HUES6 (cell line): Measurements from ENCODE around the gene CATSPERE.
"Not testable (repeated sequence)": the region's sequence is repeated elsewhere in the genome, so short reads cannot be mapped to it uniquely, and the experiment has no call there.

Experiments
- H3K27ac ChIP-seq: 2 replicates; pipeline ENCODE4 v1.7.0; 2013; ENCODE audit warnings: low read depth, mild to moderate bottlenecking, low read length, inconsistent platforms
- H3K27me3 ChIP-seq: 2 replicates; pipeline ENCODE4 v1.6.1; 2013; ENCODE audit warnings: low read length; ENCODE audit not compliant: control insufficient read depth, insufficient read depth
- H3K36me3 ChIP-seq: 2 replicates; pipeline ENCODE4 v1.6.1; 2013; ENCODE audit warnings: low read length; ENCODE audit not compliant: control insufficient read depth, insufficient read depth
- H3K4me1 ChIP-seq: 2 replicates; pipeline ENCODE4 v1.6.1; 2013; ENCODE audit warnings: low read length; ENCODE audit not compliant: control insufficient read depth, insufficient read depth
- H3K4me3 ChIP-seq: 2 replicates; pipeline ENCODE4 v1.5.1; 2013; ENCODE audit warnings: low read depth, low read length
- H3K9ac ChIP-seq: one replicate; pipeline ENCODE4 v1.6.1; 2013; ENCODE audit warnings: mild to moderate bottlenecking, low read length
- H3K9me3 ChIP-seq: 2 replicates; pipeline ENCODE4 v1.6.1; 2013; ENCODE audit warnings: low read depth, low read length; ENCODE audit not compliant: control insufficient read depth, insufficient read depth

CATSPERE gene

GRCh38 chr1:244552336-244552735 lies 91.3 kb downstream of the CATSPERE start:
- Histone ChIP-seq H3K9ac (no peak overlapping the region), H3K27me3 (no peaks in the 10 kb centered on the region), H3K4me3 (no peak overlapping the region), H3K36me3 (no peaks in the 10 kb centered on the region), H3K9me3 (peaks cover 14% of the 10 kb centered on the region; the same call in 1 of the 2 replicates), H3K27ac (no peak overlapping the region), H3K4me1 (no peaks in the 10 kb centered on the region)

- no peak overlapping the region for H3K4me3 ChIP-seq
- H3K27ac ChIP-seq = no peak overlapping the region
- H3K27me3 ChIP-seq = no peaks in the 10 kb centered on the region
- no peaks in the 10 kb centered on the region for H3K4me1 ChIP-seq
- H3K9ac ChIP-seq = no peak overlapping the region
- peaks cover 26% of the 10 kb centered on the region for H3K9me3 ChIP-seq
- no peaks in the 10 kb centered on the region for H3K36me3 ChIP-seq
Measured at GRCh38 chr1:244556263-244556662, 95.2 kb downstream of the CATSPERE start.

GRCh38 chr1:244557565-244557964 lies 96.5 kb downstream of the CATSPERE start:
- H3K4me3 ChIP-seq = no peak overlapping the region
- H3K27ac ChIP-seq = no peak overlapping the region
- H3K4me1 ChIP-seq = no peaks in the 10 kb centered on the region
- H3K36me3 ChIP-seq = no peaks in the 10 kb centered on the region
- H3K27me3 ChIP-seq = no peaks in the 10 kb centered on the region
- H3K9ac ChIP-seq = no peak overlapping the region
- H3K9me3 ChIP-seq = peaks cover 26% of the 10 kb centered on the region

- H3K36me3 ChIP-seq = no peaks in the 10 kb centered on the region
- H3K27me3 ChIP-seq = no peaks in the 10 kb centered on the region
- H3K4me3 ChIP-seq = no peak overlapping the region
- H3K27ac ChIP-seq = no peak overlapping the region
- H3K9ac ChIP-seq = no peak overlapping the region
- H3K9me3 ChIP-seq = peaks cover 31% of the 10 kb centered on the region
- no peaks in the 10 kb centered on the region for H3K4me1 ChIP-seq
Measured at GRCh38 chr1:244559561-244559960, 98.5 kb downstream of the CATSPERE start.

GRCh38 chr1:244562877-244563276 lies 101.8 kb downstream of the CATSPERE start:
- H3K4me1 ChIP-seq, H3K27me3 ChIP-seq: not testable (repeated sequence)
- H3K9me3 ChIP-seq = peaks cover 16% of the 10 kb centered on the region

GRCh38 chr1:244573768-244574167 lies 112.7 kb downstream of the CATSPERE start:
- no peak overlapping the region for H3K27ac ChIP-seq
- no peaks in the 10 kb centered on the region for H3K36me3 ChIP-seq
- no peak overlapping the region for H3K4me3 ChIP-seq
- no peaks in the 10 kb centered on the region for H3K27me3 ChIP-seq
- no peak overlapping the region for H3K9ac ChIP-seq
- peaks cover 56% of the 10 kb centered on the region for H3K9me3 ChIP-seq
- H3K4me1 ChIP-seq = no peaks in the 10 kb centered on the region

More at GRCh38 chr1:244562877-244563276, 101.8 kb downstream of the CATSPERE start:
- H3K4me3 ChIP-seq, H3K9ac ChIP-seq, H3K27ac ChIP-seq, H3K36me3 ChIP-seq: not testable (repeated sequence)

GRCh38 chr1:244576259-244576892 lies 115.3 kb downstream of the CATSPERE start:
- Histone ChIP-seq H3K27me3 (no peaks in the 10 kb centered on the region), H3K27ac (no peak overlapping the region), H3K4me1 (no peaks in the 10 kb centered on the region), H3K36me3 (no peaks in the 10 kb centered on the region), H3K4me3 (no peak overlapping the region), H3K9ac (no peak overlapping the region), H3K9me3 (peaks cover 57% of the 10 kb centered on the region)

GRCh38 chr1:244578205-244578604 lies 117.1 kb downstream of the CATSPERE start:
- not testable (repeated sequence) for H3K9ac ChIP-seq, H3K4me1 ChIP-seq, H3K4me3 ChIP-seq, H3K36me3 ChIP-seq, H3K27ac ChIP-seq, H3K27me3 ChIP-seq
- H3K9me3 ChIP-seq = peaks cover 44% of the 10 kb centered on the region

GRCh38 chr1:244583358-244583982 lies 122.4 kb downstream of the CATSPERE start:
- Histone ChIP-seq H3K9me3 (peaks cover 5% of the 10 kb centered on the region), H3K4me3 (no peak overlapping the region), H3K9ac (no peak overlapping the region), H3K36me3 (no peaks in the 10 kb centered on the region), H3K27ac (no peak overlapping the region), H3K27me3 (no peaks in the 10 kb centered on the region), H3K4me1 (no peaks in the 10 kb centered on the region)

GRCh38 chr1:244585867-244586266 lies 124.8 kb downstream of the CATSPERE start:
- no peak overlapping the region for H3K27ac ChIP-seq
- no peaks in the 10 kb centered on the region for H3K27me3 ChIP-seq
- H3K4me1 ChIP-seq = no peaks in the 10 kb centered on the region
- H3K36me3 ChIP-seq = no peaks in the 10 kb centered on the region
- peaks cover 5% of the 10 kb centered on the region for H3K9me3 ChIP-seq
- H3K9ac ChIP-seq = no peak overlapping the region
- H3K4me3 ChIP-seq = no peak overlapping the region

GRCh38 chr1:244590670-244591069 lies 129.6 kb downstream of the CATSPERE start:
- Histone ChIP-seq H3K4me3 (no peak overlapping the region), H3K4me1 (no peaks in the 10 kb centered on the region), H3K9me3 (peaks cover 8% of the 10 kb centered on the region), H3K9ac (no peak overlapping the region), H3K27ac (no peak overlapping the region), H3K27me3 (no peaks in the 10 kb centered on the region), H3K36me3 (no peaks in the 10 kb centered on the region)
